Measurements from ENCODE around the gene POLR3B.

POLR3B gene

DNA sequence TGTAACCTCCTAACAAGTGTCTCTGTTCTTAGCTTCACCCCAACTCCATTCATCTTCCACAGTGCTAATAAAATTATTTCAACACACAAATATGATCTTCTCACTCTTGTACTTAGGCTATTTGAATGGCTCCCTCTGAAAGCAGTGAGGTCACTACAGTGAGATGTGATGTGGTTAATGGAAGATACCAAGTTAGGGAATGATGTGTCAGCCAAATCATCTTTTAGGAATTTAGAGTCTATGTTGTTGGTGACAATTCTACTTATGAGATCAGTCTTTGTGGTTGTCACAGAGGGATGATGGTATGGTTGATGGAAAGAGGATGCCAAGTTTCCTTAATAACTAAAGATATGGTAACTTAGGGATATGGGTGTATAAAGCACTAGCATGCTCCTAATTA, 57.6 kb downstream of the POLR3B start:
- no peak for DNase-seq

- no peak for DNase-seq
These were observed 58.7 kb downstream of the POLR3B start for GRCh38 chr12:106416273-106416672.

- no peak for DNase-seq
These were observed 60.7 kb downstream of the POLR3B start for GRCh38 chr12:106417926-106418910.

DNA sequence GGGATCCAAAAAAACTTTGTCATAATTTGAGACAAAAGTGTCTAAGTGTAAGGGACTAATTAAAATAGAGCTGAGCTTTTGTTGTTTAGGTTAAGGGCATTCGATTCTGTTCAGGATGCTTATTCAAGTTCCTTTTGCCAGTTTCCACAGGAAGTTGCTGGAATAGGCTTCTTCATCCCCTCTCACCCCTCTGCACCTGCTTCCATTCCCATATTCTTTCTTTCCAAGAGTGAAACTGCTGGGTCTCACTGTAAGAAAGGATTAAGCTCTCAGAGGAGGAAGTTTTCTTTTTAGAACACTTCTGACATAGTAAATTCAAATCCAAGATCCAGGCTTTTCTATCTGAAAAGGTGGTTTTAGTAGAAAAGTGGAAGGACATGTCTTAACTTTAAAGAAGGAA, 61.4 kb downstream of the POLR3B start:
- no peak for DNase-seq

DNA sequence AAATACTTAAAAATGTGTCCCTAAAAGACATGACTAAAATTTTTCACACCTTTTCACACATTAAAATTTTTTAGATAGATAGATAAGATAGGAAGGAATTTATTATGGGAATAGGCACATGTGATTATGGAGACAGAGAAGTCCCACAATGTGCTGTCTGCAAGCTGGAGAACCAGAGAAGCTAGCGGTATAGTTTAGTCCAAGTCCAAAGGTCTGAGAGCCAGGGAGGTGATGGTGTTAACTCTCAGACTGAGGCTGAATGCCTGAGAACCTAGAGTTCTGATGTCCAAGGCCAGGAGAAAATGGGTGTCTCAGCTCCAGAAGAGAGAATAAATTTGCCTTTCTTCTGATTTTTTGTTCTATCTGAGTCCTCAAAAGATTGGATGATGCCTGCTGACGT, 65.7 kb downstream of the POLR3B start:
- DNase-seq, result no peak

DNA sequence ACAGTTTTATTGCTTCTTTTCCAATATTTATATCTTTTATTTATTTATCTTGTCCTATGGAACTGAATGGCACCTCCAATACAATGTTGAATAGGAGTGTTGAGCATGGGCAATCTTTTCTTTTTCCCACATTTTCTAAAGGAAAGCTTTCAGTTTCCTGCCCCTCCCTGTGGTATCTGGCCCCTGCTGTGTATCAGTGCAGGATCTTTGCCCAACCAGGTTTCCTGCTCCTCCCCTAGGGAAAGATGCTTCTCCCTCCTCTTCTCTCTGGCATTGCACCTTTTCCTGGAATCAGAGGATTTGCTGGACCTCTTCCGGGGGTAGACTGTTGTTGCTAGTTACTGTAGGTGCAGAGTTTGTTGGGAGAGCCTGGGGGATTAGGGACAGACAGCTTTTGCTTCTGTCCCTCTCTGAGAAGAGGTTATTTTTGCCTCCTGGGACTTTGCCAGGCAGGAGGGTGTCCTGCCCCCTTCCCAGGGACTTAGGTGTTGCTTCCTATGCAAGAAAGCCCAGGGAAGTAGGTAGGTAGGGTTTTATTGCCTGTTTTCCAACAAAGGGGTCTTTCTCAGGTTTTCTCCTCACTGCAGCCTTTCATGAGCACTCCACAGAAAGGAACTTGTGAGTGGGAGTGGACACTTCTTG, 67.6 kb downstream of the POLR3B start:
- no peak for DNase-seq

GRCh38 chr12:106427917-106428316, 70.4 kb downstream of the POLR3B start:
- no peak for DNase-seq

GRCh38 chr12:106428384-106428783, 70.8 kb downstream of the POLR3B start:
- no peak for DNase-seq

GRCh38 chr12:106429043-106429552, 71.5 kb downstream of the POLR3B start:
- no peak for DNase-seq

GRCh38 chr12:106429636-106430035, 72.1 kb downstream of the POLR3B start:
- DNase-seq, result no peak

- DNase-seq, result no peak
These were observed 74.4 kb downstream of the POLR3B start for GRCh38 chr12:106431839-106432411.

GRCh38 chr12:106433055-106433454, 75.5 kb downstream of the POLR3B start:
- no peak for DNase-seq

DNA sequence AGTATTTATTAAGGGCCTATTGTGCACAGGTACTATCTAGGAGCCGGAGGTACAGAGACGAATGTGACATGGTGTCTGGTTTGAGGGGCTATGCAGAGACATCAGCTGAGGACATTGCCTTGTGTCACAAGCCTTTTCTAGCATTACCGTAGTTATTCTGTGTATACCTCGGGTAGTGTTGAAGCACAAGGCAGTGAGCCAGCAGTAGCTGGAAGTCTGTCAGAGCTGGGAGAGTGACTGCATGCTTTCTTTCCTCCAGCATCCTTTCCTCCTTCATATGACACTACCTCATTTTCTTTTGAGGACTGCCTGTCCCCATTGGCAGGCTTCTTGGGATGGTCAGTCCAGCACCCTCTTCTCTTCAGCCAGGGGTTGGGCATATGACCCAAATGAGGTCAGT, 77.0 kb downstream of the POLR3B start:
- no peak for DNase-seq

DNA sequence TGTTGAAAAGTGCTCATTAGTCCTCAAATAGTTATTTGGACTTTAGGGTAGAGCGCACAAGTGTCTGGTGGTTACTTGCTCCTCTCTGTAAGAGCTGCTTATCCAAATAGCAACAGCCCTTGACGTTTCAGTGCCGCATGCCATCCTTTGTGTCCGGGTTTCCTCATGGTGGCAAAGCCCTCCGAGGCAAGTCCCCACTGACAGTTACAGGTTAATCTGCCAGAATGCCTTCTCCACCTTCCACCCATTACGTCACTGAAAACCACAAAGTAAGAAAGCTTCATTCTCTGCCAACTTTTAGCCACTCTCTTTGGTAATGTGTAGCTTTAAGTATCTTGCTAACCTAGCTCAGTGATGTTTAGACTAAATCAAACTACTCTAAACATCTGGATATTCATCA, 78.6 kb downstream of the POLR3B start:
- no peak for DNase-seq

DNA sequence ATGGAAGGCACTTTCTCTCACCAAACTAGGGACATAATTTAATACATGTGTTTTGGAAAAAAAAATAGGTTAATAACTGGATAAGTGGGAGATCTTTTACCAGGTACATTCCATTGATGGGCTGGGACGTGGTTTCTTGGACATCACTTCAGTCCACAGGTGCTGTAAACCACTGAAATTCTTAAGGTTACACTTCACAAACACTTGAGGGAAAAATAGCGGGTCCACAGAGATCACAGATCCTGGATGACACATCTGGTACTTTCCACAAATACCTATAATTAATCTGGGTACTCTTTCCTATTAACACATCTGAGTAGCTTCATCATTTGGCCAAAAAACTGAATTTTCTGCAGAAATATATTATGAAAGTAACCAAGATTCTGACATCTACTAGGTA, 85.0 kb downstream of the POLR3B start:
- DNase-seq, result no peak

DNA sequence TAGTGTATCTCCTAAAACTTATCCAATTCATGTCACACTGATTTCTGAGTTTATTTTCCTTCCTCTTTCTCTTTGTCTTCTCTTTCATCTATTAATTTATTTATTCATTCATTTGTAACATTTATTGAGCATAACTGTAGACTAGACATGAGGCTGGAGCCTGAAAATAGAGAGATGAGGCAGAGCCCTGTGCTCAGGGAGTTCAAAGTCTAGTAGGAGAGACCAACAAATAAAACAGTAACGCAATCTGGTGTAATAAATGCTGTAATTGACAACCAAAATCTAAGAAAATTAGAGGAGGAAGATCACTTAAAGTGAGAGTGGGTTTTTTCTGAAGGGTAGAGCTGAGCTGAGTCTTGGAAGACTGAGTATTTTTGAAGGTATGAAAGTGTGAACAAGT, 87.5 kb downstream of the POLR3B start:
- DNase-seq, result no peak

DNA sequence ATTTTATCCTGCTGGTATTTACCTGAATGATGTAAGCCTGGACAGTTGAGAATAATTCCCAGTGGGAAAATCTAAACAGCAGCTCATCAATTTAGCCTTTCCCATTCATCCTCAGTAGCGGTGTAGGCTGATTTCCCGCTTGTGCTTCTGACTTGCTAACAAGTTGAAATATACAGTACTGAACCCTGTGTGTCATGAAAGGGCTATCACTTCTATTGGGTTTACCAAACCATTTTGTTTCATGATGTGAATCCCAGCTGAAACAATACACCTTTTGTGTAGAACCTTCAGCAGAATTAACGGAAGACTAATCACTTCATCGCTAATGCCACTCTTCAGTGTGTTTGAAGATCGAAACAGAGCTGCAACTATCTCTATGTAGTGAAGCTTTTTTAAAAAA, 88.4 kb downstream of the POLR3B start:
- no peak for DNase-seq

GRCh38 chr12:106446419-106447092, 89.0 kb downstream of the POLR3B start:
- no peak for DNase-seq

DNA sequence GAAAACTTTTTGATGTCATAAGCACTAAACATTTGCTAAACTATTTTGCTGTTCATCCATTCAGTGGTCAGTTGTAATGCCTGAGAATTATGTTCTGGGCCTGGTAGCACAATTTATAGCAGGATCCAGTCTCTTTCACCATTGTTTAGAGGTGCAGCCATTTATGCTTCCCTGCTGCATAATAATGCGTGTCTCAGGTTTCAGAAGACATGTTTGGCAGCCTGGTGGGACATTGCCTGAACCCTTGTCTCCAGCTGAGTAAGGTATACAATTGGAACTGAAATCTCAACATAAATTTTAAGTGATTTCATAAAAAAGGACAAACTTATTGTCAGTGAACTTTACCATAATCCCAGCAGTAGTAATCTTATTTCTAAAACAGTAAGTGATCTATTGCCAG, 94.8 kb downstream of the POLR3B start:
- DNase-seq, result no peak

GRCh38 chr12:106455111-106455510, 97.6 kb downstream of the POLR3B start:
- peak; percentile 81 to 91 for DNase-seq

DNA sequence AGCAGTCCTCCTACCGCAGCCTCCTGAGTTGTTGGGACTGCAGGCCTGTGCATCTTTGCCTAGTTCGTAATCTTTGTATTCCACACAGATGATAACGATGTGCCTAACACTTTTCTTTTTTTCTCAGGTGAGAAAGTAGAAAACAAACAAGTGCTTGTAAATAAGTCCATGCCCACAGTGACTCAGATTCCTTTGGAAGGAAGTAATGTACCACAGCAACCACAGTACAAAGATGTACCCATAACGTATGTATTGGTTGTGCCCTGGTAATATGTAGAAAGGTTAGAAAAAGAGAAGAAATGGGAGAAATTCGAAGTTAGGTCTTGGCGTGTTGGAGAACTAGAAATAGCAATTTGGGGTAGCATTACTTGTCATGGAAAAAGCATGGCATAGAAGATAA, 101.6 kb downstream of the POLR3B start:
- no peak for DNase-seq

GRCh38 chr12:106459534-106459933, 102.0 kb downstream of the POLR3B start:
- no peak for DNase-seq

GRCh38 chr12:106461730-106462129, 104.2 kb downstream of the POLR3B start:
- DNase-seq, result no peak

Data from inflammatory macrophage (primary cell).